H9 (cell line): ENCODE data around the gene PRSS38. TPM values are rescaled to one million over a fixed set of nuclear protein-coding genes. Genes with fewer than 3 reads are reported as not detected.

Experiments used
- DNase-seq: peaks from one replicate; pipeline ENCODE4 v3.0.0-alpha.2; 2017
- H2AFZ ChIP-seq: one replicate; pipeline ENCODE4 v1.6.1; 2013; ENCODE audit warnings: mild to moderate bottlenecking, low read length, control low read depth, moderate library complexity
- H2AK5ac ChIP-seq: 2 replicates; pipeline ENCODE4 v1.6.1; 2013; ENCODE audit warnings: low read length, control low read depth, mixed read lengths; ENCODE audit not compliant: insufficient read length
- H2BK120ac ChIP-seq: one replicate; pipeline ENCODE4 v1.6.1; 2013; ENCODE audit warnings: low read depth, mild to moderate bottlenecking, low read length, control low read depth, inconsistent platforms; ENCODE audit not compliant: poor library complexity, severe bottlenecking
- H2BK12ac ChIP-seq: 2 replicates; pipeline ENCODE4 v1.6.1; 2013; ENCODE audit warnings: low read length, control low read depth, mixed read lengths, low read depth; ENCODE audit not compliant: insufficient read length
- H2BK15ac ChIP-seq: 2 replicates; pipeline ENCODE4 v1.6.1; 2013; ENCODE audit warnings: low read depth, low read length, control low read depth
- H2BK20ac ChIP-seq: one replicate; pipeline ENCODE4 v1.6.1; 2013; ENCODE audit warnings: low read depth, mild to moderate bottlenecking, low read length, control low read depth, inconsistent platforms; ENCODE audit not compliant: poor library complexity, severe bottlenecking
- H2BK5ac ChIP-seq: 2 replicates; pipeline ENCODE4 v1.6.1; 2013; ENCODE audit warnings: low read length, control low read depth, mixed read lengths; ENCODE audit not compliant: insufficient read length
- H3K14ac ChIP-seq: 2 replicates; pipeline ENCODE4 v1.6.1; 2013; ENCODE audit warnings: low read length, control low read depth; ENCODE audit not compliant: insufficient read depth
- H3K18ac ChIP-seq: 2 replicates; pipeline ENCODE4 v1.6.1; 2013; ENCODE audit warnings: low read depth, mild to moderate bottlenecking, mixed read lengths, low read length, control low read depth; ENCODE audit not compliant: insufficient read length
- H3K23ac ChIP-seq: 2 replicates; pipeline ENCODE4 v1.6.1; 2013; ENCODE audit warnings: low read length, control low read depth, mixed read lengths, low read depth; ENCODE audit not compliant: insufficient read length
- H3K23me2 ChIP-seq: 2 replicates; pipeline ENCODE4 v1.6.1; 2013; ENCODE audit warnings: low read depth, mild to moderate bottlenecking, mixed read lengths, low read length, control low read depth; ENCODE audit not compliant: insufficient read length, poor library complexity, severe bottlenecking
- H3K27ac ChIP-seq: 2 replicates; pipeline ENCODE4 v1.5.1; 2013; ENCODE audit warnings: low read length, control low read depth, mixed read lengths, low read depth; ENCODE audit not compliant: insufficient read length
- H3K27me3 ChIP-seq: 2 replicates; pipeline ENCODE4 v1.6.1; 2013; ENCODE audit warnings: low read length, control low read depth, inconsistent platforms; ENCODE audit not compliant: insufficient read depth
- H3K4ac ChIP-seq: 2 replicates; pipeline ENCODE4 v1.6.1; 2013; ENCODE audit warnings: low read depth, mild to moderate bottlenecking, control low read depth, inconsistent platforms, low read length, moderate library complexity
- H3K4me1 ChIP-seq: 2 replicates; pipeline ENCODE4 v1.6.1; 2013; ENCODE audit warnings: low read length, control low read depth, inconsistent platforms; ENCODE audit not compliant: insufficient read depth
- H3K4me2 ChIP-seq: 2 replicates; pipeline ENCODE4 v1.6.1; 2013; ENCODE audit warnings: low read length, control low read depth, mixed read lengths; ENCODE audit not compliant: insufficient read length, insufficient read depth
- H3K56ac ChIP-seq: 2 replicates; pipeline ENCODE4 v1.6.1; 2013; ENCODE audit warnings: low read depth, mild to moderate bottlenecking, mixed read lengths, low read length, control low read depth; ENCODE audit not compliant: insufficient read length
- H3K79me1 ChIP-seq: 2 replicates; pipeline ENCODE4 v1.6.1; 2013; ENCODE audit warnings: low read depth, mild to moderate bottlenecking, moderate library complexity, low read length, control low read depth, inconsistent platforms; ENCODE audit not compliant: insufficient read depth, poor library complexity, severe bottlenecking
- H3K79me2 ChIP-seq: 2 replicates; pipeline ENCODE4 v1.6.1; 2013; ENCODE audit warnings: low read length, control low read depth, inconsistent platforms; ENCODE audit not compliant: insufficient read depth
- H3K9ac ChIP-seq: 2 replicates; pipeline ENCODE4 v1.6.1; 2013; ENCODE audit warnings: low read length, control low read depth, mixed read lengths; ENCODE audit not compliant: insufficient read length; ENCODE audit errors: extremely low read depth
- H3K9me3 ChIP-seq: one replicate; pipeline ENCODE4 v1.6.1; 2013; ENCODE audit warnings: low read depth, low read length, inconsistent platforms; ENCODE audit not compliant: control insufficient read depth
- H3T11ph ChIP-seq: one replicate; pipeline ENCODE4 v1.6.1; 2013; ENCODE audit warnings: mild to moderate bottlenecking, low read length, control low read depth, inconsistent platforms
- H4K20me1 ChIP-seq: one replicate; pipeline ENCODE4 v1.6.1; 2013; ENCODE audit not compliant: control insufficient read depth, insufficient read length, insufficient read depth
- H4K5ac ChIP-seq: 2 replicates; pipeline ENCODE4 v1.6.1; 2013; ENCODE audit warnings: low read depth, mild to moderate bottlenecking, mixed read lengths, low read length, control low read depth; ENCODE audit not compliant: insufficient read length
- H4K8ac ChIP-seq: replicated peaks from 2 replicates; pipeline ENCODE4 v1.6.1; 2013; ENCODE audit warnings: low read length, control low read depth, mixed read lengths, low read depth; ENCODE audit not compliant: insufficient read length
- H4K91ac ChIP-seq: 2 replicates; pipeline ENCODE4 v1.6.1; 2013; ENCODE audit warnings: low read depth, mild to moderate bottlenecking, moderate library complexity, mixed read lengths, low read length, control low read depth; ENCODE audit not compliant: insufficient read length
- H3K27ac Mint-ChIP-seq, 3 experiments: 2 replicates in 2 of 3; 3 replicates in 1 of 3; pipeline ENCODE4 v1.8.0; 2020 to 2021; ENCODE audit warnings: mixed read lengths in 3 of 3, mild to moderate bottlenecking in 1 of 3, moderate library complexity in 1 of 3
- H3K27me3 Mint-ChIP-seq: 2 replicates; pipeline ENCODE4 v1.8.0; 2021; ENCODE audit warnings: low read depth, mild to moderate bottlenecking, moderate library complexity, mixed read lengths
- H3K36me3 Mint-ChIP-seq, 3 experiments: 2 replicates in 2 of 3; 3 replicates in 1 of 3; pipeline ENCODE4 v1.8.0; 2020 to 2021; ENCODE audit warnings: low read depth in 3 of 3, mixed read lengths in 3 of 3; ENCODE audit not compliant: insufficient read depth in 1 of 3
- H3K4me1 Mint-ChIP-seq, 2 experiments: 2 replicates each; pipeline ENCODE4 v1.8.0; 2020; ENCODE audit warnings: mixed read lengths in 2 of 2
- H3K4me3 Mint-ChIP-seq, 2 experiments: 2 replicates in 1 of 2; 3 replicates in 1 of 2; pipeline ENCODE4 v1.8.0; 2020 to 2021; ENCODE audit warnings: mild to moderate bottlenecking in 2 of 2, mixed read lengths in 2 of 2, moderate library complexity in 1 of 2
- H3K9me3 Mint-ChIP-seq, 2 experiments: 2 replicates in 1 of 2; 3 replicates in 1 of 2; pipeline ENCODE4 v1.8.0; 2020; ENCODE audit warnings: mild to moderate bottlenecking in 2 of 2, mixed read lengths in 2 of 2, moderate library complexity in 1 of 2
- WGBS: extraction: QIAGEN DNeasy Blood & Tissue Kit; methylation state at CpG from one replicate; pipeline ENCODE4 v1.1.7; 2013; ENCODE audit warnings: missing lambda C conversion rate, low lambda C conversion rate, mixed read lengths; ENCODE audit not compliant: insufficient read length; ENCODE audit errors: extremely low coverage; 5-methylcytosine and 5-hydroxymethylcytosine counted together
- total RNA-seq: library from RNA; stranded (reverse); gene quantifications from 2 replicates; pipeline ENCODE4 v1.2.1, GENCODE V29; 2021
- TF ChIP-seq, protein P1 (sequence below): fragments of 200-600 bp; sonication (generic); conservative IDR thresholded peaks from 3 replicates; pipeline ENCODE4 v1.8.0; 2021; ENCODE audit warnings: antibody characterized with exemption, mild to moderate bottlenecking

PRSS38 gene
- total RNA-seq, 1 experiment from 2014 or later: not detected

DNA sequence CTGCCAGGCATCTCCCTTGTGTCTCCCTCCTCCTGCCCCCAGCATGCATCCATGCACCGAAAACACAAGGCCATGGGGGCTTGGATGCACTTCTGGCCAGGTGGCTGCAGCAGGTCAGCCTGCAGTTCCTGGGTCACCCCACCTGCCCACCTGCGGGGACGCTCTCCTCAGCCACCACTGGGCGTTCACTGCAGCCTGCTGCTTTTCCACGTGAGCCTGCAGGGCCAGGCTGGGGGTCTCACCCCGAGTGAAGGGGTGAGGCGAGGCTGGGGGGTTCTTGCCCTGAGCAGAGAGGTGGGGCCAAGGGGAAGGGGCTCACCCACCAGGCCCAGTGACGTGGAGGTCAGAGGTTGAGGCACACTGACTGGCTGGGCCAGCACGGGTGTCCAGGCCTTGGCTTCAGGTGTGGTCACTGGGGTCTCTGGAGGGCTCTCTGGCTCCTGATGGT, 67.6 kb downstream of the PRSS38 start:
- Histone ChIP-seq H3K4ac (no peak overlapping the region), H4K20me1 (no peaks in the 10 kb centered on the region), H3T11ph (no peak overlapping the region), H3K4me2 (no peak overlapping the region), H3K23ac (no peak overlapping the region), H2BK5ac (no peak overlapping the region), H3K23me2 (no peaks in the 10 kb centered on the region), H3K79me2 (no peaks in the 10 kb centered on the region), H2BK15ac (no peak overlapping the region), H3K9me3 (no peaks in the 10 kb centered on the region), H3K56ac (no peak overlapping the region), H2BK120ac (no peak overlapping the region), H3K27me3 (no peaks in the 10 kb centered on the region), H4K5ac (no peak overlapping the region), H2AK5ac (no peak overlapping the region), H3K18ac (no peak overlapping the region), H3K4me1 (no peaks in the 10 kb centered on the region), H4K8ac (no peak overlapping the region), H2AFZ (no peak overlapping the region), H2BK20ac (no peak overlapping the region), H3K9ac (no peak overlapping the region), H3K79me1 (no peaks in the 10 kb centered on the region), H3K14ac (no peak overlapping the region; the same call in 1 of the 2 replicates), H2BK12ac (no peak overlapping the region), H4K91ac (no peak overlapping the region), H3K27ac (no peak overlapping the region)
- Mint-ChIP-seq H3K27me3 (peaks cover 24% of the 10 kb centered on the region), H3K27ac (no peak overlapping the region), H3K4me3 (no peak overlapping the region; a peak in 1 of 5 replicates), H3K4me1 (peaks cover 3 to 13% of the 10 kb centered on the region in 2 experiments), H3K9me3 (no peaks in the 10 kb centered on the region), H3K36me3 (no peaks in the 10 kb centered on the region; a peak in 2 of 7 replicates)
- peak; percentile 24 for DNase-seq
- no CpG with 5 or more reads among the region's 9 CpGs for WGBS
- TF ChIP-seq, protein P1, sequence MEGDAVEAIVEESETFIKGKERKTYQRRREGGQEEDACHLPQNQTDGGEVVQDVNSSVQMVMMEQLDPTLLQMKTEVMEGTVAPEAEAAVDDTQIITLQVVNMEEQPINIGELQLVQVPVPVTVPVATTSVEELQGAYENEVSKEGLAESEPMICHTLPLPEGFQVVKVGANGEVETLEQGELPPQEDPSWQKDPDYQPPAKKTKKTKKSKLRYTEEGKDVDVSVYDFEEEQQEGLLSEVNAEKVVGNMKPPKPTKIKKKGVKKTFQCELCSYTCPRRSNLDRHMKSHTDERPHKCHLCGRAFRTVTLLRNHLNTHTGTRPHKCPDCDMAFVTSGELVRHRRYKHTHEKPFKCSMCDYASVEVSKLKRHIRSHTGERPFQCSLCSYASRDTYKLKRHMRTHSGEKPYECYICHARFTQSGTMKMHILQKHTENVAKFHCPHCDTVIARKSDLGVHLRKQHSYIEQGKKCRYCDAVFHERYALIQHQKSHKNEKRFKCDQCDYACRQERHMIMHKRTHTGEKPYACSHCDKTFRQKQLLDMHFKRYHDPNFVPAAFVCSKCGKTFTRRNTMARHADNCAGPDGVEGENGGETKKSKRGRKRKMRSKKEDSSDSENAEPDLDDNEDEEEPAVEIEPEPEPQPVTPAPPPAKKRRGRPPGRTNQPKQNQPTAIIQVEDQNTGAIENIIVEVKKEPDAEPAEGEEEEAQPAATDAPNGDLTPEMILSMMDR: no peak
